Measurements from ENCODE around the gene USP34. TPM values are rescaled to one million over a fixed set of nuclear protein-coding genes. Genes with fewer than 3 reads are reported as not detected.

USP34 gene
- total RNA-seq, result 100 to 1,000 TPM; 124 to 147 (median 135) TPM

GRCh38 chr2:61470965-61471904, at the start of gene USP34:
TSS of gene USP34 (minus strand) at chr2:61471087. CDS start at chr2:61470692, 395 bp downstream.
- peak; percentile 68 for DNase-seq (ENCODE audit: low spot score)
- TF ChIP-seq, protein P1, sequence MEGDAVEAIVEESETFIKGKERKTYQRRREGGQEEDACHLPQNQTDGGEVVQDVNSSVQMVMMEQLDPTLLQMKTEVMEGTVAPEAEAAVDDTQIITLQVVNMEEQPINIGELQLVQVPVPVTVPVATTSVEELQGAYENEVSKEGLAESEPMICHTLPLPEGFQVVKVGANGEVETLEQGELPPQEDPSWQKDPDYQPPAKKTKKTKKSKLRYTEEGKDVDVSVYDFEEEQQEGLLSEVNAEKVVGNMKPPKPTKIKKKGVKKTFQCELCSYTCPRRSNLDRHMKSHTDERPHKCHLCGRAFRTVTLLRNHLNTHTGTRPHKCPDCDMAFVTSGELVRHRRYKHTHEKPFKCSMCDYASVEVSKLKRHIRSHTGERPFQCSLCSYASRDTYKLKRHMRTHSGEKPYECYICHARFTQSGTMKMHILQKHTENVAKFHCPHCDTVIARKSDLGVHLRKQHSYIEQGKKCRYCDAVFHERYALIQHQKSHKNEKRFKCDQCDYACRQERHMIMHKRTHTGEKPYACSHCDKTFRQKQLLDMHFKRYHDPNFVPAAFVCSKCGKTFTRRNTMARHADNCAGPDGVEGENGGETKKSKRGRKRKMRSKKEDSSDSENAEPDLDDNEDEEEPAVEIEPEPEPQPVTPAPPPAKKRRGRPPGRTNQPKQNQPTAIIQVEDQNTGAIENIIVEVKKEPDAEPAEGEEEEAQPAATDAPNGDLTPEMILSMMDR (IDR thresholded peaks at IDR 0.05), result no peak
- peak; percentile 93 for ATAC-seq (ENCODE audit: low FRiP score)

DNA sequence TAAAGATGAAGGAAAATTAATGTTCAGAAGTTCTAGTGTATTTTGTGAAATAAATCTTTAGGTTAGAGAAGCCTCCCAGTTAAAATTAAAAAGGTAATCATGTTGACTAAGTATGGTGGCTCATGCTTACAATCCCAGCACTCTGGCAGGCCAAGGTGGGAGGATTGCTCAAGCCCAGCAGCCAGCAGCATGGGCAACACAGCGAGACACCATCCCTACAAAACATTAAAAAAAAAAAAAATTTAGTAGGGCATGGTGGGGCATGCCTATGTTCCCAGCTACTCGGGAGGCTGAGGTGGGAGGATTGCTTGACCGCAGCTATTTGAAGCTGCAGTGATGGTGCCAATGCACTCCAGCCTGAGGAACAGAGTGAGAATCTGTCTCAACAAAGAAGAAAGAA, 49.4 kb upstream of the USP34 start:
- ATAC-seq (ENCODE audit: low FRiP score), result no peak
- TF ChIP-seq, protein P1 (IDR thresholded peaks at IDR 0.05), result no peak

DNA sequence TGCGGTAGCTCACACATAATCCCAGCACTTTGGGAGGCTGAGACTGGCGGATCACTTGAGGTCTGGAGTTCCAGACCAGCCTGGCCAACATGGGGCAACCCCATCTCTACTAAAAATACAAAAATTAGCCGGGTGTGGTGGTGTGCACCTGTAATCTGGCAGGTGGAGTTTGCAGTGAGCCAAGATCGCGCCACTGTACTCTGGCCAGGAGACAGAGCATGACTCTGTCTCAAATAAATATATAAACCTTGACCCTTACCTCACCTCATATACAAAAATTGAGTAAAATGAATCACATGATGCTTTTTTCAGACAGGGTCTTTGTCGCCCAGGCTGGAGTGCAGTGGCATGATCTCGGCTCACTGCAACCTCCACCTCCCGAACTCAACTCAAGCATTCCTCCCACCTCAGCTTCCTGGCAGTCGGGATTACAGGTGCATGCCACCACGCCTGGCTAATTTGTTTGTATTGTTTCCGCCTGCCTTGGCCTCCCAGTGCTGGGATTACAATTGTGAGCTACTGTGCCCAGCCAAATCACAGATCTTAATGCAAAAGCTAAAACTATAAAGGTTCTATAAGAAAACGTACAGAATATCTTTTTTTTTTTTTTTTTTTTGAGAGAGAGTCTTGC, 42.0 kb upstream of the USP34 start:
- TF ChIP-seq, protein P1 (IDR thresholded peaks at IDR 0.05), result no peak
- ATAC-seq (ENCODE audit: low FRiP score) (no peak), DNase-seq (ENCODE audit: low spot score) (no peak)

More for the DNA sequence above, 49.4 kb upstream of the USP34 start:
- no peak for DNase-seq (ENCODE audit: low spot score)

DNA sequence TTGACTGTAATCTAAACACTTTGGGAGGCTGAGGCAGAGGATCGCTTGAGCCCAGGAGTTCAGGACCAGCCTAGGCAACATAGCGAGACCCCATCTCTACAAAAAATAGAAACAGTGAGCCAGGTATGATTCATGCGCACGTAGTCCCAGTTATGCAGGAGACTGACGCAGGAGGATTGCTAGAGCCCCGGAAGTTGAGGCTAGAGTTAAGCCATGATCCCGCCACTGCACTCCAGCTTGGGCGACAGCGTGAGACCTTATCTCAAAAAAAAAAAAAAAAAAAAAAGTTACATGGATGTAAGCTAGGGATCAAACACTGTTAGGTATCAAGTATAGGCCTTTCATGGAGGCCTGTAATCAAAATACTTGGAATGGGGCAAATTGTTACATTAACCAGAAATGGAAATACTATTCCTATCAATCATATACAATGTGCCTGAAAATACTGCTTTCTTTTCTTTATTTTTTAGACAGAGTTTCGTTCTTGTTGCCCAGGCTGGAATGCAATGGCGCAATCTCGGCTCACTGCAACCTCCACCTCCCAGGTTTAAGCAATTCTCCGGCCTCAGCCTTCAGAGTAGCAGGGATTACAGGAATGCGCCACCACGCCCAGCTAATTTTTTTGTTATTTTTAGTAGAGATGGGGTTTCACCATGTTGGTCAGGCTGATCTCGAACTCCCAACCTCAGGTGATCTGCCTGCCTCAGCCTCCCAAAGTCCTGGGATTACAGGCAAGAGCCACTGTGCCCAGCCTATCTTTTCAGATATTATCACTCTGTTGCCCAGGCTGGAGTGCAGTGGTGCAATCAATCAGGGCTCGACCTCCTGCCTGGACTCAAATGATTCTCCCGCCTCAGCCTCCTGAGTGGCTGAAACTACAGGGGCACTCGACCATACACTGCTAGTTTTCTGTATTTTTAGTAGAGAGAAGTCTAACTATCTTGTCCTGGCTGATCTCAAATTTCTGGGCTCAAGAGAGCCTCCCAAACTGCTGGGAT, 40.1 kb upstream of the USP34 start:
- ATAC-seq (ENCODE audit: low FRiP score) (no peak), DNase-seq (ENCODE audit: low spot score) (no peak)
- TF ChIP-seq, protein P1 (IDR thresholded peaks at IDR 0.05), result no peak

DNA sequence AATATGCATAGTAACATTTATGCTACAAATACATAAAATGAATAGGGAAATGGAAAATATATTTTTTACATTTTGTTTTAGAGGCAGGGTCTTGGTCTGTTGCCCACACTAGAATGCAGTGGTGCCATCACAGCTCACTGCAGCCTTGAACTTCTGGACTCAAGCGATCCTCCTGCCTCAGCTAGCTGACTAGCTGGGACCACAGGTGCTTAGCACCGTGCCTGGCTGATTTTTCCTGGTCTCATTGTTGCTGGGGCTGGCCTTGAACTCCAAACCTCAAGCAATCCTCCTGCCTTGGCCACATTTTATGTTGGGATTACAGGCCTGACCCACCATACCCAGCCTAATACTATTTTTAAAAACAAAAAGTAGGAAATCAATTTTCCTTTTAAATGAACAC, 34.1 kb upstream of the USP34 start:
- TF ChIP-seq, protein P1 (IDR thresholded peaks at IDR 0.05), result no peak
- ATAC-seq (ENCODE audit: low FRiP score), result no peak

DNA sequence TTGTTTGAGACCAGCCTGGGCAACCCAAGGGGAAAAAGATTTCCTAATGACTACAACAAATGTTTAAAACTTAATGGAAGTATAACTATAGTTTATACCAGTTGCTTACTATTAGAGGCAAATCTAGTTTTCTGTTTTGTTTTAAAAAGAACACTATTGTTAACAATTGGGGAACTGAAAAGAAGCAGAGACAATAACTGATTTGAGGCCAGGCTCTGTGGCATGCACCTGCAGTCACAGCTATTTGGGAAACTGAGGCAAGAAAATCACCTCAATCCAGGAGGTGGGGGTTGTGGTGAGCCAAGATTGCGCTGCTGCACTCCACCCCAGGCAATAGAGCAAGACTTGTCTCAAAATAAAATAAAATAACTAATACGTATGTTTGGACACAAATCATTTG, 28.2 kb upstream of the USP34 start:
- ATAC-seq (ENCODE audit: low FRiP score), result no peak
- no peak for DNase-seq (ENCODE audit: low spot score)
- TF ChIP-seq, protein P1 (IDR thresholded peaks at IDR 0.05), result no peak

More for the DNA sequence above, 34.1 kb upstream of the USP34 start:
- no peak for DNase-seq (ENCODE audit: low spot score)
